GM20000 (cell line): ENCODE results near the gene TMEM190.

Experiments
- DNase-seq: peaks from one replicate; pipeline ENCODE4 v3.0.0; 2012; ENCODE audit warnings: low spot score
- CTCF ChIP-seq: IDR thresholded peaks from 2 replicates; pipeline ENCODE4 v1.5.1; 2012; ENCODE audit warnings: mild to moderate bottlenecking, control low read depth; ENCODE audit errors: extremely low read depth, missing control alignments

TMEM190 gene

GRCh38 chr19:55369653-55370304 is 6.8 kb upstream of the TMEM190 start:
- DNase-seq: peak; percentile 72
- no peak for TF ChIP-seq CTCF

GRCh38 chr19:55370305-55370988 is 6.2 kb upstream of the TMEM190 start, which contains the start of gene IL11:
Gene IL11, minus strand, starts transcription at chr19:55370463. Its CDS starts 153 bp downstream, at chr19:55370310.
- TF ChIP-seq CTCF: no peak

GRCh38 chr19:55372316-55373081 is 4.1 kb upstream of the TMEM190 start:
- DNase-seq: no peak
- no peak for TF ChIP-seq CTCF

More at GRCh38 chr19:55370305-55370988, 6.2 kb upstream of the TMEM190 start, which contains the start of gene IL11:
- DNase-seq: no peak

GRCh38 chr19:55373306-55373992 is 3.2 kb upstream of the TMEM190 start:
- no peak for DNase-seq
- TF ChIP-seq CTCF: no peak

- no peak for TF ChIP-seq CTCF
- no peak for DNase-seq
Observed at GRCh38 chr19:55373993-55374757, 2.5 kb upstream of the TMEM190 start.

- no peak for DNase-seq
- no peak for TF ChIP-seq CTCF
Observed at GRCh38 chr19:55377356-55378131, 918 bp downstream of the TMEM190 start.
